Neural crest cell (in vitro differentiated cells): Measurements from ENCODE around the gene LILRB4. TPM values are rescaled to one million over a fixed set of nuclear protein-coding genes. Genes with fewer than 3 reads are reported as not detected.

Source experiments
- DNase-seq: peaks from one replicate; pipeline ENCODE4 v3.0.0; 2021; ENCODE audit warnings: low read depth, mixed read lengths, low spot score
- H3K27ac Mint-ChIP-seq: one replicate; pipeline ENCODE4 v1.8.0; 2021; ENCODE audit warnings: mild to moderate bottlenecking, mixed read lengths; ENCODE audit not compliant: unreplicated experiment
- H3K27me3 Mint-ChIP-seq: 2 replicates; pipeline ENCODE4 v1.8.0; 2021; ENCODE audit warnings: low read depth, mild to moderate bottlenecking, mixed read lengths
- H3K36me3 Mint-ChIP-seq: 2 replicates; pipeline ENCODE4 v1.8.0; 2021; ENCODE audit warnings: low read depth, mild to moderate bottlenecking, mixed read lengths
- H3K4me1 Mint-ChIP-seq: 2 replicates; pipeline ENCODE4 v1.8.0; 2021; ENCODE audit warnings: mixed read lengths
- H3K4me3 Mint-ChIP-seq: one replicate; pipeline ENCODE4 v1.8.0; 2021; ENCODE audit warnings: mild to moderate bottlenecking, mixed read lengths
- H3K9me3 Mint-ChIP-seq: 2 replicates; pipeline ENCODE4 v1.8.0; 2021; ENCODE audit warnings: mixed read lengths
- long read RNA-seq: library from polyadenylated mRNA; unstranded; transcript quantifications from one replicate; pipeline ENCODE4 v2.0.0, GENCODE V29; 2020
- total RNA-seq: library from RNA; stranded (reverse); gene quantifications from 2 replicates; pipeline ENCODE4 v1.2.1, GENCODE V29; 2021
- TF ChIP-seq, protein P1 (sequence below): fragments of 200-600 bp; sonication (generic); conservative IDR thresholded peaks from 2 replicates; pipeline ENCODE4 v1.5.0; 2021; ENCODE audit warnings: antibody characterized with exemption, mild to moderate bottlenecking

LILRB4 gene
- not detected in 2 replicates for total RNA-seq
- long read RNA-seq, result 0 reads

DNA sequence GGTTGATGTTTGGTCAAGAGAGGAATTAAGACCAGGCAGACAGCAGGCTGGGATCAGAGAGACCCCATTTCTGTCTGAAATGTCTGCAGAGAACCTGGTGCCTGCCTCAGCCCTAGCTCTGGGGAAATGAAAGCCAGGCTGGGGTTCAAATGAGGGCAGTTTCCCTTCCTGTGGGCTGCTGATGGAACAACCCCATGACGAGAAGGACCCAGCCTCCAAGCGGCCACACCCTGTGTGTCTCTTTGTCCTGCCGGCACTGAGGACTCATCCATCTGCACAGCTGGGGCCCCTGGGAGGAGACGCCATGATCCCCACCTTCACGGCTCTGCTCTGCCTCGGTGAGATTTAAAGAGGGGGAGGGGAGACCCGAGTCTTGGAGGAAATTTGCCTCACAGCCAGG is at the start of gene LILRB4:
TSS of gene LILRB4 (plus strand) at position 256 of the 400 bp plus-strand sequence. CDS start at position 305, 49 bp downstream.
- Mint-ChIP-seq H3K4me3 (no peak within 1 kb of the TSS), H3K9me3 (peaks cover 18% of the 10 kb centered on the region), H3K4me1 (no peaks in the 10 kb centered on the region), H3K27ac (no peak within 1 kb of the TSS), H3K36me3 (peaks cover 17% of the 10 kb centered on the region), H3K27me3 (no peaks in the 10 kb centered on the region)
- TF ChIP-seq, protein P1, sequence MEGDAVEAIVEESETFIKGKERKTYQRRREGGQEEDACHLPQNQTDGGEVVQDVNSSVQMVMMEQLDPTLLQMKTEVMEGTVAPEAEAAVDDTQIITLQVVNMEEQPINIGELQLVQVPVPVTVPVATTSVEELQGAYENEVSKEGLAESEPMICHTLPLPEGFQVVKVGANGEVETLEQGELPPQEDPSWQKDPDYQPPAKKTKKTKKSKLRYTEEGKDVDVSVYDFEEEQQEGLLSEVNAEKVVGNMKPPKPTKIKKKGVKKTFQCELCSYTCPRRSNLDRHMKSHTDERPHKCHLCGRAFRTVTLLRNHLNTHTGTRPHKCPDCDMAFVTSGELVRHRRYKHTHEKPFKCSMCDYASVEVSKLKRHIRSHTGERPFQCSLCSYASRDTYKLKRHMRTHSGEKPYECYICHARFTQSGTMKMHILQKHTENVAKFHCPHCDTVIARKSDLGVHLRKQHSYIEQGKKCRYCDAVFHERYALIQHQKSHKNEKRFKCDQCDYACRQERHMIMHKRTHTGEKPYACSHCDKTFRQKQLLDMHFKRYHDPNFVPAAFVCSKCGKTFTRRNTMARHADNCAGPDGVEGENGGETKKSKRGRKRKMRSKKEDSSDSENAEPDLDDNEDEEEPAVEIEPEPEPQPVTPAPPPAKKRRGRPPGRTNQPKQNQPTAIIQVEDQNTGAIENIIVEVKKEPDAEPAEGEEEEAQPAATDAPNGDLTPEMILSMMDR, result no peak
- DNase-seq, result no peak

DNA sequence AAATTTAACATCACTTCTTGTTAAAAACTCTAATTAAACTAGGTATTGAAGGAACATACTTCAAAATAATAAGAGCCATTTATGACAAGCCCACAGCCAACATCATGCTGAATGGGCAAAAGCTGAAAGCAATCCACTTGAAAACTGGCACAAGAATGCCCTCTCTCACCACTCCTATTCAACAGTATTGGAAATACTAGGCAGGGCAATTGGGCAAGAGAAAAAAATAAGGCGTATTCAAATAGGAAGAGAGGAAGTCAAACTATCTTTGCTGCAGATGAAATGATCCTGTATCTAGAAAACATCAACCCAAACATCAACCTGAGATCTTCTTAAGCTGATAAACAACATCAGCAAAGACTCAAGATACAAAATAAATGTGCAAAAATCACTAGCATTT is 48.1 kb upstream of the LILRB4 start:
- Mint-ChIP-seq H3K36me3 (peaks cover 7% of the 10 kb centered on the region), H3K4me1 (no peaks in the 10 kb centered on the region), H3K9me3 (peaks cover 16% of the 10 kb centered on the region), H3K27me3 (no peaks in the 10 kb centered on the region), H3K4me3 (no peak overlapping the region), H3K27ac (no peak overlapping the region)
- no peak for DNase-seq
- TF ChIP-seq, protein P1, result no peak

DNA sequence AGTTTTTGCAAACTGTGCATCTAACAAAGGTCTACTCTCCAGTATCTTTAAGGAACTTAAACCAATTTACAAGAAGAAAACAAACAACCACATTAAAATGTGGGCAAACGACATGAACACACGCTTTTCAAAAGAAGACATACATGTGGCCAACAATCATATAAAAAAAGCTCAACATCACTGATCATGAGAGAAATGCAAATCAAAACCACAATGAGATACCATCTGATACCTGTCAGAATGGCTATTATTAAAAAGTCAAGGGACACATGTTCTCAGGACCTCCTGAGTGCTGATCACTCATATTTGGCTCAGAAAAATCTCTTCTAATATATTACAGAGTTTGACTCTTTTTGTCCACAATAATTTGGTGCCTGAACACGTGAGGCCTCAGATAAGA is 46.7 kb upstream of the LILRB4 start:
- peaks cover 13% of the 10 kb centered on the region for H3K9me3 Mint-ChIP-seq
- TF ChIP-seq, protein P1, result no peak
- no peaks in the 10 kb centered on the region for H3K4me1 Mint-ChIP-seq
- DNase-seq, result no peak
- no peak overlapping the region for H3K27ac Mint-ChIP-seq
- H3K36me3 Mint-ChIP-seq, result peaks cover 6% of the 10 kb centered on the region
- no peaks in the 10 kb centered on the region for H3K27me3 Mint-ChIP-seq
- no peak overlapping the region for H3K4me3 Mint-ChIP-seq

DNA sequence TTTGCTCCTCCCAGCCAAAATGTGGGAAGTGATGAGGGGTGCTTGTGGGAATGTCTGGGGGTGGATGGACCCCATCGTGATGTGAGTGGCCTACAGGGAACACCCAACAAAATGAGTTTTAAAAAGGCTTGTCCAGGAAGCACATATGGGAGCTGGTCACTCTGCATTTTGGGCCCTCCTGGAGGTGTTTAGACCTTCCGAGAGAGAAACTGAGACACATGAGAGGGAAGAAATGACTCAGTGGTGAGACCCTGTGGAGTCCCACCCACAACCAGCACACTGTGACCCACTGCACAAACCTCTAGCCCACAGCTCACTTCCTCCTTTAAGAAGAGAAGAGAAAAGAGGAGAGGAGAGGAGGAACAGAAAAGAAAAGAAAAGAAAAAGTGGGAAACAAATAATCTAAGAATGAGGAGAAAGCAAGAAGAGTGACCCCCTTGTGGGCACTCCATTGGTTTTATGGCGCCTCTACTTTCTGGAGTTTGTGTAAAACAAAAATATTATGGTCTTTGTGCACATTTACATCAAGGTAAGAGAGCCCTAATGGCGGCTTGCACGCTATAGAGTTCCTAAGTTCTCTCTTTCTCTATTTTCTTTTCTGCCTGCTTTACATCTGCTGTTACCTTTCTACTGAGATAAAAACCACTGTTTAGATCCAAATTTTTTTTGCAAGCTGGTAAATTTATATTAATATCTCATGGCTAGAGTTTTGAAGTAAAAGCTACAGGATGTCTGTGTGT is 45.8 kb upstream of the LILRB4 start:
- no peak overlapping the region for H3K27ac Mint-ChIP-seq

DNA sequence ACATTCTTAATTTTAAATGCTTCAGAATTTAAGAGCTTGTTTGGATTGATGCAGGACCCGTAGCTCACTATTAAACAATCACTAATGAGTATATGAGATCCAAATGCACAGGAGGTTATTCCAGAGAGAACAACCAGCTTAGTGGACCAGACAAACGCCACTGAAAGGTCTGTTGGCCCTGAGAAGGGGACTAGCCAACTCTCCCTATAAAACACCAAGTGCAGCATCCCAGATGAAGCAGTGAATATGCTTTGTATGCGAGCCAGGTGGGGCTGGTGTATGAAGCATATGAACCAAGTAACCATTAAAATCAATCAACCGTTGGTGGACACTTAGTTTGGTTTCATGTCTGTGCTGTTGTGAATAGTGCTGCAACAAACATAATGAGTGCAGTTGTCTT is 42.3 kb upstream of the LILRB4 start:
- Mint-ChIP-seq H3K4me3 (no peak overlapping the region), H3K36me3 (peaks cover 6% of the 10 kb centered on the region), H3K9me3 (peaks cover 11% of the 10 kb centered on the region), H3K27ac (no peak overlapping the region), H3K27me3 (no peaks in the 10 kb centered on the region), H3K4me1 (no peaks in the 10 kb centered on the region)
- DNase-seq, result no peak
- TF ChIP-seq, protein P1, result no peak

More for the DNA sequence above, 45.8 kb upstream of the LILRB4 start:
- H3K9me3 Mint-ChIP-seq, result peaks cover 11% of the 10 kb centered on the region
- TF ChIP-seq, protein P1, result no peak
- H3K4me1 Mint-ChIP-seq, result no peaks in the 10 kb centered on the region
- H3K27me3 Mint-ChIP-seq, result no peaks in the 10 kb centered on the region
- peaks cover 6% of the 10 kb centered on the region for H3K36me3 Mint-ChIP-seq
- no peak for DNase-seq
- H3K4me3 Mint-ChIP-seq, result no peak overlapping the region
